Body of pancreas (tissue), 4 donors: ENCODE data around the gene HOXC12.

Source experiments
- CTCF ChIP-seq, 7 experiments: fragments of 450-650 bp in 4 of 7; fragments of 200-600 bp in 3 of 7; sonication (generic) in 3 of 7; IDR thresholded peaks; one replicate each; pipeline ENCODE4 v1.5.1; 2016 to 2019; ENCODE audit warnings: antibody characterized with exemption in 7 of 7
- POLR2A ChIP-seq, 3 donors: fragments of 450-650 bp; IDR thresholded peaks; one replicate each; pipeline ENCODE4 v1.6.1; 2016; ENCODE audit warnings: antibody characterized with exemption in 3 of 3, mild to moderate bottlenecking in 2 of 3

GRCh38 chr12:53976172-53976822 is 21.6 kb downstream of the HOXC12 start:
- TF ChIP-seq CTCF (IDR thresholded peaks at IDR 0.05), result no peak
- no peak for TF ChIP-seq POLR2A (IDR thresholded peaks at IDR 0.05)
